Muscle of arm (tissue), 12 donors: ENCODE measurements around the gene ESYT1. TPM values are rescaled to one million over a fixed set of nuclear protein-coding genes. Genes with fewer than 3 reads are reported as not detected.

Source experiments
- DNase-seq: peaks from one replicate; pipeline ENCODE4 v3.0.0-alpha.2; 2013
- polyA plus RNA-seq, 12 donors: library from polyadenylated mRNA; unstranded; fragments of 120-200 nt; gene quantifications; one replicate each; pipeline ENCODE4 v1.2.1, GENCODE V29; 2013; ENCODE audit not compliant: insufficient read length in 12 of 12

The ESYT1 gene
- polyA plus RNA-seq, 12 donors, result 40.1 to 83.4 (median 75.0) TPM; not detected in 1

DNA sequence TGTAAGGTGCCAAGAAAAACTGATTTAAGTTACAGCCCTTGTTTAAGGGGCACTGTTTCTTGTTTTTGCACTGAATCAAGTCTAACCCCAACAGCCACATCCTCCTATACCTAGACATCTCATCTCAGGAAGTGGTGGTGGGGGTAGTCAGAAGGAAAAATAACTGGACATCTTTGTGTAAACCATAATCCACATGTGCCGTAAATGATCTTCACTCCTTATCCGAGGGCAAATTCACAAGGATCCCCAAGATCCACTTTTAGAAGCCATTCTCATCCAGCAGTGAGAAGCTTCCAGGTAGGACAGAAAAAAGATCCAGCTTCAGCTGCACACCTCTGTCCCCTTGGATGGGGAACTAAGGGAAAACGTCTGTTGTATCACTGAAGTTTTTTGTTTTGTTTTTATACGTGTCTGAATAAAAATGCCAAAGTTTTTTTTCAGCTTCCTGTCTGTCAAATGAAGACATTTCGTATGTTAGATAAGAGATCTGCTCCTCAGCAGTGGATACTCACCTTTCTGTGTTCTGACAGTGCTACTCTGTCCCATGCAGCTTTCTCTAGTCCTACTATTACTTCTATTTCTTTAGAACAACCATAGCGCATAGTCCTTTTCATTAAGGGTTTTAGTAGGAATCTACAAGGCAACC lies 24.9 kb upstream of the ESYT1 start:
- no peak for DNase-seq

DNA sequence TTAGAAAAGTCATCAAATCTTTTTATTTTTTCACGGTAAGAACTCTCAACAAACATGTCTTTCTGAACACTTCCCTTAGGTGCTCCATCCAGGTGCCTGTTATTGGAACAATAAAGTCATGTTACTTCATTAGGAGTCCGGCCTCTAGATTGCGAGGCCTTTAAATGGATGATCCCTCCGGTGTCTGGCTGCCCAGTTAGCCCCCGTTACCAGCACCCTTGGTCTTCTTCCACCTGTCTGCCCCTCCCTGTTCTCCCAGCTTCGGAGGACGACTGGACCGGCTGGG lies 24.3 kb upstream of the ESYT1 start:
- DNase-seq, result no peak

- DNase-seq, result peak; percentile 96
Measured at GRCh38 chr12:56104109-56104814, 23.8 kb upstream of the ESYT1 start, which contains the start of gene PA2G4. PA2G4 (plus strand) TSS chr12:56104559; CDS start chr12:56104738, 179 bp downstream.

DNA sequence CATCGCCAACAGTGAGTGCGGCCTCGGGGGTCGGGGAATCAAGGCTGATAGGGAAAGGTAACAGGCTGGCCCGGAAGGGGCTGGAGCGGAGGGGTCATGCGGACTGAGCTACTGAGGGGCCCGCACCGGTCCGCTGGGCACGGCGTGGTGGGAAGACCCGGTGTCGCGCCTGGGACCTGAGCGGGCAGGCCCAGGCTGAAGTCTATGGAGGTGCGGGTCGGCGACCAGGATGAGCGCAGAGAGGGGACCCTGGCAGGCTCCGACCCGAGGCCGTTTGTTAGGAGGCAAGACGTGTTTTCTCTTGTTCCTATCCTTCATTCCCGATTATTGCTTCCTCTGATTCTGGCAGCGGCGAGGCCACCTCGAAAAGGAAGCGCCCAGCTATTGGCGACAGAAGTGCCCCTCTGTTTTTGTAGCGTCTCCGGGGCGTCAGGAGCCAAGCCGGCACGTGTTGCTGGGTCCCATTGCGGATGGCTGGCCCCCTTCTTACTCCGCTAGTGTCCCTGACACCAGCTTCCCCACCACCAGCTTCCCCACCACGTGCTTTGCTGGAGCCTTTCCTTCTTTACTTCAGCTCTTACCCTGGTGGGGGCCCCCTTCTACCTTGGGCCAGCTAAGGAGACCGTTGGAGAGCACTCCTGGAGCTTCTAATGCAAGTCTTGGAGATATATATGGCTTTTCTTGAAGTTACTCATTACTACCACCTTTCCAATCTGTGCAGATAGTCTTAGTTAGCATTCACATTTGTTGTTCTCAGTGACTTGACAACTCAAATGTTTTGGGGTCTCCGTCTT lies 23.1 kb upstream of the ESYT1 start:
- DNase-seq, result no peak

GRCh38 chr12:56105609-56105902 lies 22.5 kb upstream of the ESYT1 start:
- no peak for DNase-seq

- no peak for DNase-seq
Measured at GRCh38 chr12:56107242-56107641, 20.8 kb upstream of the ESYT1 start.

DNA sequence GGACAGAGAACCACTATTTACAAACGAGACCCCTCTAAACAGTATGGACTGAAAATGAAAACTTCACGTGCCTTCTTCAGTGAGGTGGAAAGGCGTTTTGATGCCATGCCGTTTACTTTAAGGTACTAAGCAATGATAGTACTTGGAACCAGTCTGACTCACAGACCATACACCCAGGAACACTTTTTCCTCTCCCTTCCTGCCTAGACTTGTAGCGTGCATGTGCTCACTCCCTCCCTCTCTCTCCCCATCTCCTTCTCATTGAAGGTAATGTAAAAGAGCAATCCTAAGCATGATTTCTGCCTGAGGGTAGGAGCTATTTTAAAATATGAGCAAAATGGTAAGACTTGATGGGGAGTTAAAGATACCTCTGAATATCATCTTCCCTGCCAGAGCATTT lies 17.5 kb upstream of the ESYT1 start:
- DNase-seq, result no peak

DNA sequence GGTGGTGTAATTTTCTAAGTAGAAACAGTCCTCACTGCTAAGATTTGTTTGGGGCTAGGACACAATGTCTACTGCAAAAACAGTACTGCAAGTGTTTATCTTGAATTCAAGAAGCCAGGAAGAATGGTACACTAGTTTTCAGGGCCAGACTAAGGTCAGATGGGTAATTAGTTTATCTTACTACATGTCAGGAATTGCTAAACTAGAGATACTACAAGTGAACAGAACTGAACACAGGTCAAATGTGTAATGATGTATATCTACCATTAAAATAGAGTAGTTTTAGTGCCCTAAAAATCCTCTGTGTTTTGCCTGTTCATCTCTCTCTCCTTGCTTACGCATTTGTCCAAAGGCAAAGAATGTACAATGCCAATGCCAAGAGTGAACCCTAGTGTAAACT lies 14.0 kb upstream of the ESYT1 start:
- DNase-seq, result no peak

GRCh38 chr12:56115329-56115728 lies 12.7 kb upstream of the ESYT1 start:
- DNase-seq, result peak; percentile 17

DNA sequence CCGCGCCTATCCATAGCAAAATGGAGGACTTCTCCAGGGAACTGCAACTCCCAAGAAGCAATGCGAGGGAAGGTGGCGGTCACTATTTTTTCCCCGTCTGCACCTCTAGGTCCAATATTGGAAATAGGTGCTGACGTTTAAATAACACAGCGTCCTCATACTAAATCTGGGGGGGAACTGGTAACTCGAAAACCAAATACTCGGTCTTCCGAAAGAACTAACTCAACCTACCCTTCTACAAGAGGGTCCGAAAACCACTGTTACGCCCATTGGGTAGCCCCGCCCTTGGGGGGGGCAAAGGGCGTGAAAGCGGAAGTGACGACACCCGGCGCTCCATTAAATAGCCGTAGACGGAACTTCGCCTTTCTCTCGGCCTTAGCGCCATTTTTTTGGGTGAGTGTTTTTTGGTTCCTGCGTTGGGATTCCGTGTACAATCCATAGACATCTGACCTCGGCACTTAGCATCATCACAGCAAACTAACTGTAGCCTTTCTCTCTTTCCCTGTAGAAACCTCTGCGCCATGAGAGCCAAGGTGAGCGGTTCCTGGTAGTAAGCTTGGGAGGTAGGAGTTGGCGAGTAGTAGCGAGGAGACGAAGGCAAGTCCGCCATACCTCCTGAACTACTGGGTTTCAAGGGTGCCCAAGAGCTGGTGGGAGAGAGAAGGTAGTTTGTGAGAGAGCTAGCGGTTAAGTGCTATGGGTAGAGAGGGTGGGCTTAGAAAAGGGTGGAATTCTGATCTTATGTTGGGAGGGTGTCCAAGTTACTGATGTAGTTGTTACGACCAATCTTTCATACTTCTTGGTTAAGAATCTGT lies 11.6 kb upstream of the ESYT1 start, which contains the start of gene RPL41:
Gene RPL41, plus strand, starts transcription at position 367 of the 815 bp plus-strand sequence.
- DNase-seq, result peak; percentile 98

GRCh38 chr12:56117082-56117706 lies 10.9 kb upstream of the ESYT1 start:
- DNase-seq, result peak; percentile 26

- DNase-seq, result peak; percentile 99
Measured at GRCh38 chr12:56117778-56118687, 10.0 kb upstream of the ESYT1 start, which contains the start of gene ZC3H10. ZC3H10 (plus strand) TSS chr12:56118266; CDS start chr12:56120563, 2,297 bp downstream.

DNA sequence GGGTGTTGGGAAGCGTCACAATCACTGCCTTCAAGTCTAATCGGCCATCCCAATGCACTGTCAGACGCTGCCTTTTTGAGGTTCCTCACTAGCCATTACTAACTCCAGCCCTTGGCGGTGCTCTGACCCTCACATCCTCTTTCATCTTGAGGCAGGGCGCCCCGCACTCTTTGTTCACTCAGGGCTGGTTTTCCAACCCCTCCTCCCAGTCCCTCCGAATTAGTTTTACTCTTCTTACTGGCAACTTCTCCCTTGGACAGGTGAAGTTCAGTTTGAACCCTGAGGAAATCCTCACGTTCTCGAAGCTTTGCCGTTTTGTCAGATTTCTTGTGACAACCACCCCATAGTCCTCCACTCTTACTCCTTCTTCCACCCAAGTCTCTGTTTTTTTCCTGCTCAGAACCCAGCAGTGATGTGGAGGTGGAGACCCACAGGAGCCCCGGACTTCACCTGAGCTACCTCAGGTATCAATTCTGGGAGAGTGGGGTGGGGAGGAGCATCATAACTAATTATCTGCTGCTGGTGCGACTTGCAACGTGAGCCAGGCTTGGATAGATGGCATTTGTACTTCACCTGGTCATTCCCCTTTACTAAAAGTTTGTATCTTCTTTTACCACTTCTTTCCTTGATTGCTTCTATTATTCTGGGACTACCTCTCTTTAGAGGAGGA lies 9.2 kb upstream of the ESYT1 start:
- no peak for DNase-seq

DNA sequence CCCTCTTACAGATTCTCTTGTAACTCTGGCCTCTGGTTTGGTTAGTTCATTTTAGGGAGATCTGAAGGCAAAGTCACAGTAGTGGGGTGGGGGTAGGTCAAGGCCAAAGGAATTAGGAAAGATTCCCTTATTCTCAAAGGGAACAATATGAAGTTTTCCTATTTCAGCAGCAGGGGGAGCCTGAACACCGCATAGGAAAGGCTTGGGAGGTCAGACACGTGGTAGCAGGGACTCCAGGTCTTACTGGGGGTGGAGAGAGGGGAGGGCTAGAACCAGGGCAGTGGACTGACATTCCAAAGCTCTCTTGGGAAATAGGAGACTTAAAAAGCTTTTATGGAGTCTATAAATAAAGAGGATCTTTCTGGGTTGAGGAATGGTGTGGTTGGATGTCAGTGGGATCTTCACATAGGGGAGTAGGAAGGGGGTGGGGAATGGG lies 8.7 kb upstream of the ESYT1 start:
- DNase-seq, result peak; percentile 82

DNA sequence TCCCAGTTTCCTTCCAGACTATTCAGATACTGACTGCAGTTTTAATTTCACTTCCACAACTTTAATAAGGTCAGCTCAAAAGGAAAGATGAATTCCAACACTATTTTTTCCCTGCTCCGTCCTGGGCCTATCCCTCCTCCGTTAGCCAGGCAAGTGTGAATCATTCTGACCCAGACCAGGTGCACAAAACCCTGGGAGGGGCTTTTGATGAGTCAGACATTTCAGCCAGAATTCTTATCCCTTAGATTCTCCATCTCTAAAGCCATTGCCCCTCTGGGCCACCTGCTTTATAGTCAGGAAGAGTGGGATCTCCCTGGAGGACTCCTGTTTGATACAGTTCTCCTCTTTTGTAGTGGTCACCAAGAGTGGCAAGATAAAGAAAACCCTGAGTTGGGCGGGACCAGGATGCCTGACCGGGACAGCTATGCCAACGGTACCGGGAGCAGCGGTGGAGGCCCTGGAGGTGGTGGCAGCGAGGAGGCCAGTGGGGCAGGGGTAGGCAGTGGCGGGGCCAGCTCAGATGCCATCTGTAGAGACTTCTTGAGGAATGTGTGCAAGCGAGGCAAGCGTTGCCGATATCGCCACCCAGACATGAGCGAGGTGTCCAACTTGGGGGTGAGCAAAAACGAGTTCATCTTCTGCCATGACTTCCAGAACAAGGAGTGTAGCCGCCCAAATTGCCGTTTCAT lies 7.8 kb upstream of the ESYT1 start:
- DNase-seq, result no peak

DNA sequence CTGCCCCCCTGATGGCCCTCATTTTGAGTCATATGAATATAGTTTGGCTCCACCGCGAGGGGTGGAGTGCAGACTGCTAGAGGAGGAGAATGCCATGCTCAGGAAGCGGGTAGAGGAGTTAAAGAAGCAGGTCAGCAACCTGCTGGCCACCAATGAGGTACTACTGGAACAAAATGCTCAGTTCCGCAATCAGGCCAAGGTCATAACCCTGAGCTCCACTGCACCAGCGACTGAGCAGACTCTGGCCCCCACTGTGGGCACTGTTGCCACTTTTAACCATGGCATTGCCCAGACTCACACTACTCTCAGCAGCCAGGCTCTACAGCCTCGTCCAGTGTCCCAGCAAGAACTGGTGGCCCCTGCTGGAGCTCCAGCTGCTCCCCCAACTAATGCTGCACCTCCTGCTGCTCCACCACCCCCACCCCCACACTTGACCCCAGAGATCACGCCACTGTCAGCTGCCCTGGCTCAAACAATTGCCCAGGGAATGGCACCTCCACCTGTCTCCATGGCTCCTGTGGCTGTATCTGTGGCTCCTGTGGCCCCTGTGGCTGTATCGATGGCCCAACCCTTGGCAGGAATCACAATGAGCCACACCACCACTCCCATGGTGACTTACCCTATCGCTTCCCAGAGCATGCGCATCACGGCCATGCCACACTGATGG lies 6.7 kb upstream of the ESYT1 start:
- no peak for DNase-seq

- DNase-seq, result no peak
Measured at GRCh38 chr12:56122637-56123036, 5.4 kb upstream of the ESYT1 start.

DNA sequence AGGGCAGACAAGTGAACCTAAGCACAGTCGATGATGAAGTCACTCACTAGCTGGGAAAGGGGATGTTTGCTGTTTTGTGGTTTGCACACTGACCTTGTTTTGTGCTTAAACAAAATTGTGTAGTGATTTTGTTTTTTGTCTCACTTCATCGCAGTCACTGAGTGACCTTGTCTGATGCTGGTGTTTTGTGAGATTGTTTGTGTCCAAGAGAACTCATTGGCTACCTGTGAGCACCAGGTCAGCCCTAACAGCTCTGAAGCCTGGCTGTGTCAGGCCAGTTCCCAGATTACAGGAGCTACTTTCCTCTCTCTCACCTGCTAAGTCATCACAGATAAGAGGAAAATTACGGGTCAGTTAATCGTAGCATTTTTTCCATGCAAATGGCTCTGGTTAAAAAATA lies 3.9 kb upstream of the ESYT1 start:
- no peak for DNase-seq
